Endodermal cell (in vitro differentiated cells): ENCODE results near the gene SERPINB7. TPM values are rescaled to one million over a fixed set of nuclear protein-coding genes. Genes with fewer than 3 reads are reported as not detected.

Source experiments
- DNase-seq: peaks from one replicate; pipeline ENCODE4 v3.0.0-alpha.2; 2017
- H3K27ac ChIP-seq: 2 replicates; pipeline ENCODE4 v1.5.1; 2013; ENCODE audit warnings: mild to moderate bottlenecking, low read depth, low read length, moderate library complexity
- H3K27me3 ChIP-seq: 2 replicates; pipeline ENCODE4 v1.6.1; 2013; ENCODE audit warnings: mild to moderate bottlenecking, low read length, moderate library complexity; ENCODE audit not compliant: insufficient read depth, control insufficient read depth, poor library complexity, severe bottlenecking
- H3K36me3 ChIP-seq: 2 replicates; pipeline ENCODE4 v1.7.0; 2013; ENCODE audit warnings: mild to moderate bottlenecking, low read length, moderate library complexity; ENCODE audit not compliant: control insufficient read depth, insufficient read depth
- H3K4me1 ChIP-seq: one replicate; pipeline ENCODE4 v1.7.0; 2013; ENCODE audit warnings: low read length; ENCODE audit not compliant: control insufficient read depth, insufficient read depth
- H3K4me3 ChIP-seq: 2 replicates; pipeline ENCODE4 v1.5.1; 2013; ENCODE audit warnings: mild to moderate bottlenecking, low read length, moderate library complexity
- H3K9ac ChIP-seq: 2 replicates; pipeline ENCODE4 v1.6.1; 2013; ENCODE audit warnings: mild to moderate bottlenecking, low read length, moderate library complexity; ENCODE audit not compliant: poor library complexity, severe bottlenecking; ENCODE audit errors: extremely low read depth
- H3K9me3 ChIP-seq: 2 replicates; pipeline ENCODE4 v1.6.1; 2013; ENCODE audit warnings: mild to moderate bottlenecking, low read length, moderate library complexity; ENCODE audit not compliant: control insufficient read depth
- H3K27ac Mint-ChIP-seq: 2 replicates; pipeline ENCODE4 v1.8.0; 2020; ENCODE audit warnings: mixed read lengths
- H3K27me3 Mint-ChIP-seq: 2 replicates; pipeline ENCODE4 v1.8.0; 2021; ENCODE audit warnings: mild to moderate bottlenecking, mixed read lengths; ENCODE audit not compliant: insufficient read depth
- H3K36me3 Mint-ChIP-seq: 2 replicates; pipeline ENCODE4 v1.8.0; 2020; ENCODE audit warnings: low read depth, mixed read lengths
- H3K4me1 Mint-ChIP-seq: 2 replicates; pipeline ENCODE4 v1.8.0; 2020; ENCODE audit warnings: mixed read lengths
- H3K4me3 Mint-ChIP-seq: 2 replicates; pipeline ENCODE4 v1.8.0; 2020; ENCODE audit warnings: mild to moderate bottlenecking, moderate library complexity, mixed read lengths
- H3K9me3 Mint-ChIP-seq: 2 replicates; pipeline ENCODE4 v1.8.0; 2020; ENCODE audit warnings: mild to moderate bottlenecking, mixed read lengths
- WGBS, 2 experiments: methylation state at CpG; one replicate each; pipeline versions ENCODE4 v1.1.5 to v1.1.7; 2013; ENCODE audit warnings: missing lambda C conversion rate in 2 of 2, mixed read lengths in 1 of 2; ENCODE audit not compliant: insufficient coverage in 1 of 2, insufficient read length in 1 of 2; 5-methylcytosine and 5-hydroxymethylcytosine counted together
- total RNA-seq, 2 donors: library from RNA; stranded (reverse); fragmentation: NEBNext Ultra II Directional in 1 of 2; extraction: Animal tissue kit (Norgen Biotek cat#: 25700) in 1 of 2; gene quantifications; 2 replicates in 1 of 2; 3 replicates in 1 of 2; pipeline ENCODE4 v1.2.1, GENCODE V29; 2021
- TF ChIP-seq, protein P1 (sequence below): fragments of 200-600 bp; sonication (generic); conservative IDR thresholded peaks from 2 replicates; pipeline ENCODE4 v1.5.0; 2021; ENCODE audit warnings: antibody characterized with exemption, mild to moderate bottlenecking

SERPINB7 gene
- total RNA-seq, 2 donors from 2014 or later, result not detected

- no peak overlapping the region for H3K9ac ChIP-seq
- DNase-seq, result no peak
- Mint-ChIP-seq H3K27ac (no peak overlapping the region), H3K9me3 (no peaks in the 10 kb centered on the region), H3K36me3 (no peaks in the 10 kb centered on the region), H3K4me3 (no peak overlapping the region), H3K27me3 (peaks cover 3% of the 10 kb centered on the region), H3K4me1 (no peaks in the 10 kb centered on the region)
- no peak overlapping the region for H3K4me3 ChIP-seq
- H3K4me1 ChIP-seq, result no peaks in the 10 kb centered on the region
- H3K27me3 ChIP-seq, result no peaks in the 10 kb centered on the region
- TF ChIP-seq, protein P1, sequence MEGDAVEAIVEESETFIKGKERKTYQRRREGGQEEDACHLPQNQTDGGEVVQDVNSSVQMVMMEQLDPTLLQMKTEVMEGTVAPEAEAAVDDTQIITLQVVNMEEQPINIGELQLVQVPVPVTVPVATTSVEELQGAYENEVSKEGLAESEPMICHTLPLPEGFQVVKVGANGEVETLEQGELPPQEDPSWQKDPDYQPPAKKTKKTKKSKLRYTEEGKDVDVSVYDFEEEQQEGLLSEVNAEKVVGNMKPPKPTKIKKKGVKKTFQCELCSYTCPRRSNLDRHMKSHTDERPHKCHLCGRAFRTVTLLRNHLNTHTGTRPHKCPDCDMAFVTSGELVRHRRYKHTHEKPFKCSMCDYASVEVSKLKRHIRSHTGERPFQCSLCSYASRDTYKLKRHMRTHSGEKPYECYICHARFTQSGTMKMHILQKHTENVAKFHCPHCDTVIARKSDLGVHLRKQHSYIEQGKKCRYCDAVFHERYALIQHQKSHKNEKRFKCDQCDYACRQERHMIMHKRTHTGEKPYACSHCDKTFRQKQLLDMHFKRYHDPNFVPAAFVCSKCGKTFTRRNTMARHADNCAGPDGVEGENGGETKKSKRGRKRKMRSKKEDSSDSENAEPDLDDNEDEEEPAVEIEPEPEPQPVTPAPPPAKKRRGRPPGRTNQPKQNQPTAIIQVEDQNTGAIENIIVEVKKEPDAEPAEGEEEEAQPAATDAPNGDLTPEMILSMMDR, result no peak
- no peak overlapping the region for H3K27ac ChIP-seq
- no peaks in the 10 kb centered on the region for H3K9me3 ChIP-seq
- no peaks in the 10 kb centered on the region for H3K36me3 ChIP-seq
- 94% methylated on average over 1 of the region's 1 CpG; no CpG with 5 or more reads in 1 of the 2 experiments for WGBS, 2 experiments
Measured at GRCh38 chr18:63817441-63818051, 42.3 kb downstream of the SERPINB7 start.

DNA sequence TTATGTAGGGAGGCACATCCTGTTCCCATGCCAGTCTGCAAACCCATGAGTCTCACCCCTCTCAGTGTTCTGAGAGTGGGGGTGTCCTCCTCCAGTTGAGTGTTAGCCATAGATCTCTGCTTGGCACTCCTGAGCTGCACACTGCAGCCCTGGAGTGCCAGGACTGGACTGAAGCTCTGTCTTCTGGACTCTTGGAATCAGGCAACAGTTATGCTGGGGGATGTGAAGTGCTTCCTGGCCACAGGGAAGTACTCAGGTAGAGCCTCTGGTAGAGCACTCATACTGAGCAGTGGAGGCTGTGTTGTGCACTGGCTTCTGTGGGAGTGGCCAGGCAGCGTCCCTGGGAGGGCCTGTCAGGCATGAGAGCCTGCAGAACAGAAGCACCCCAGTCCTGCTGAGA is 43.0 kb downstream of the SERPINB7 start:
- DNase-seq, result no peak
- H3K4me3 Mint-ChIP-seq, result no peak overlapping the region
- Histone ChIP-seq H3K4me3 (no peak overlapping the region), H3K9me3 (no peaks in the 10 kb centered on the region), H3K36me3 (no peaks in the 10 kb centered on the region), H3K27me3 (no peaks in the 10 kb centered on the region), H3K4me1 (no peaks in the 10 kb centered on the region), H3K9ac (no peak overlapping the region), H3K27ac (no peak overlapping the region)
- no peaks in the 10 kb centered on the region for H3K4me1 Mint-ChIP-seq
- H3K27me3 Mint-ChIP-seq, result peaks cover 3% of the 10 kb centered on the region
- 97% methylated on average over 1 of the region's 1 CpG; no CpG with 5 or more reads in 1 of the 2 experiments for WGBS, 2 experiments
- TF ChIP-seq, protein P1, result no peak
- H3K36me3 Mint-ChIP-seq, result no peaks in the 10 kb centered on the region
- no peaks in the 10 kb centered on the region for H3K9me3 Mint-ChIP-seq
- H3K27ac Mint-ChIP-seq, result no peak overlapping the region

DNA sequence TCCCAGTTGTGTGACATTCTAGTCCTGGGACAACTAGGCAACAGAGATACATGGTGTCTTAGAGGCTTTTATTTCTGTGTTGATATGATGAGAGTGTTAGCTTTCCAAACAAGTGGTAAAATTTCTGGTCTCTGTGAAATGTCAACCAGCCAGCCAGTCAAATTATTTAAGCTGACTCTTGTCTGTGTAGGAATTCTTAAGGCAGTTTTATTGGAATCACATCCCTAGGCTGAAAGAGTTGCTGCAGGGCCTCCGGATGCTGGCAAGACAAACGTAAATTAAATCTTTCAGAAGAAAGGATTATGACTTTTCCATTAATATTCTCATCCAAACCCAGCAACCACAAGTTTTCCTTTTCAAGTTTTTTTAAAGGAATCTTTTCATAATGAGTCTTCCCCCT is 44.6 kb downstream of the SERPINB7 start:
- H3K9me3 ChIP-seq, result no peaks in the 10 kb centered on the region
- no peak overlapping the region for H3K27ac ChIP-seq
- H3K4me1 Mint-ChIP-seq, result no peaks in the 10 kb centered on the region
- H3K4me1 ChIP-seq, result no peaks in the 10 kb centered on the region
- H3K9ac ChIP-seq, result no peak overlapping the region
- 88 to 96% methylated on average over 2 of the region's 2 CpGs for WGBS, 2 experiments
- no peaks in the 10 kb centered on the region for H3K36me3 ChIP-seq
- no peak for DNase-seq
- H3K4me3 ChIP-seq, result no peak overlapping the region
- no peaks in the 10 kb centered on the region for H3K9me3 Mint-ChIP-seq
- peaks cover 3% of the 10 kb centered on the region for H3K27me3 Mint-ChIP-seq
- H3K36me3 Mint-ChIP-seq, result no peaks in the 10 kb centered on the region
- no peak overlapping the region for H3K27ac Mint-ChIP-seq
- H3K27me3 ChIP-seq, result no peaks in the 10 kb centered on the region
- no peak overlapping the region for H3K4me3 Mint-ChIP-seq
- TF ChIP-seq, protein P1, result no peak
